Right renal pelvis (tissue), 4 donors: ENCODE results near the gene UBE2M. TPM values are rescaled to one million over a fixed set of nuclear protein-coding genes. Genes with fewer than 3 reads are reported as not detected.

Experiments
- DNase-seq, 4 donors: peaks; one replicate each; pipeline ENCODE4 v3.0.0-alpha.2; 2013; ENCODE audit warnings: low read depth in 4 of 4, low spot score in 3 of 4, missing footprints in 1 of 4
- polyA plus RNA-seq, 4 donors: library from polyadenylated mRNA; unstranded; fragments of 120-200 nt; gene quantifications; one replicate each; pipeline ENCODE4 v1.2.1, GENCODE V29; 2013; ENCODE audit not compliant: insufficient read length in 4 of 4

Gene UBE2M
- polyA plus RNA-seq, 4 donors, result 86.2 to 101 (median 94.1) TPM

GRCh38 chr19:58556622-58557220, 1.7 kb downstream of the UBE2M start:
- no peak for DNase-seq

GRCh38 chr19:58555920-58556621, 2.3 kb downstream of the UBE2M start:
- no peak for DNase-seq

GRCh38 chr19:58555369-58555885, 3.0 kb downstream of the UBE2M start:
- no peak for DNase-seq

GRCh38 chr19:58554494-58555368, 3.7 kb downstream of the UBE2M start, which contains the start of gene CHMP2A:
TSS of gene CHMP2A (minus strand) at chr19:58555105. CDS start at chr19:58554212, 893 bp downstream.
- peak; percentile 92 to 94 (median 94) for DNase-seq

GRCh38 chr19:58553799-58554493, 4.5 kb downstream of the UBE2M start:
- DNase-seq, result no peak

GRCh38 chr19:58552655-58553054, 5.8 kb downstream of the UBE2M start:
- DNase-seq, result no peak

- DNase-seq, result no peak
Measured at GRCh38 chr19:58551577-58552471, 6.6 kb downstream of the UBE2M start.

GRCh38 chr19:58551123-58551497, 7.3 kb downstream of the UBE2M start:
- DNase-seq, result no peak

GRCh38 chr19:58550362-58551122, 7.9 kb downstream of the UBE2M start:
- no peak for DNase-seq

- no peak for DNase-seq
Measured at GRCh38 chr19:58549664-58550361, 8.6 kb downstream of the UBE2M start.

- DNase-seq, result no peak
Measured at GRCh38 chr19:58548859-58549663, 9.3 kb downstream of the UBE2M start.

GRCh38 chr19:58547323-58548312, 10.8 kb downstream of the UBE2M start:
- no peak for DNase-seq

GRCh38 chr19:58546019-58546530, 12.3 kb downstream of the UBE2M start:
- DNase-seq, result no peak

GRCh38 chr19:58545286-58546018, 13.0 kb downstream of the UBE2M start:
- DNase-seq, result no peak

GRCh38 chr19:58544591-58545285, 13.7 kb downstream of the UBE2M start:
- peak in 1 of 4 donors; percentile 56 for DNase-seq
